Trophoblast cell (in vitro differentiated cells and primary cell): ENCODE measurements around the gene GPR42.

Experiments used
- DNase-seq, 2 donors: peaks; one replicate each; pipeline ENCODE4 v3.0.0-alpha.2; 2016
- H2AFZ ChIP-seq: 2 replicates; pipeline ENCODE4 v1.6.1; 2013; ENCODE audit warnings: low read length, moderate library complexity, mild to moderate bottlenecking; ENCODE audit not compliant: insufficient read depth, poor library complexity
- H2AK5ac ChIP-seq: 2 replicates; pipeline ENCODE4 v1.6.1; 2013; ENCODE audit warnings: mild to moderate bottlenecking, low read length
- H2BK120ac ChIP-seq: 2 replicates; pipeline ENCODE4 v1.6.1; 2013; ENCODE audit warnings: low read length, mild to moderate bottlenecking, moderate library complexity; ENCODE audit not compliant: insufficient read depth, poor library complexity
- H2BK12ac ChIP-seq: 2 replicates; pipeline ENCODE4 v1.6.1; 2013; ENCODE audit warnings: mild to moderate bottlenecking, low read length, moderate library complexity
- H2BK5ac ChIP-seq: 2 replicates; pipeline ENCODE4 v1.6.1; 2013; ENCODE audit warnings: low read length, low read depth, moderate library complexity, mild to moderate bottlenecking; ENCODE audit not compliant: poor library complexity
- H3K14ac ChIP-seq: 2 replicates; pipeline ENCODE4 v1.6.1; 2013; ENCODE audit warnings: mild to moderate bottlenecking, low read length
- H3K18ac ChIP-seq: 2 replicates; pipeline ENCODE4 v1.6.1; 2013; ENCODE audit warnings: mild to moderate bottlenecking, low read length
- H3K23ac ChIP-seq: 2 replicates; pipeline ENCODE4 v1.6.1; 2013; ENCODE audit warnings: low read length
- H3K27ac ChIP-seq: 2 replicates; pipeline ENCODE4 v1.5.1; 2013; ENCODE audit warnings: low read depth, mild to moderate bottlenecking, inconsistent platforms, low read length, moderate library complexity
- H3K27me3 ChIP-seq: 2 replicates; pipeline ENCODE4 v1.6.1; 2013; ENCODE audit warnings: inconsistent platforms, mild to moderate bottlenecking, low read length, moderate library complexity; ENCODE audit not compliant: insufficient read depth
- H3K36me3 ChIP-seq, 2 experiments: 1 replicate in 1 of 2; 2 replicates in 1 of 2; pipeline ENCODE4 v1.6.1; 2013; ENCODE audit warnings: low read length in 2 of 2, mild to moderate bottlenecking in 2 of 2, moderate library complexity in 1 of 2; ENCODE audit not compliant: insufficient read depth in 2 of 2, control insufficient read depth in 1 of 2
- H3K4ac ChIP-seq: 2 replicates; pipeline ENCODE4 v1.6.1; 2013; ENCODE audit warnings: low read depth, mild to moderate bottlenecking, low read length, moderate library complexity
- H3K4me1 ChIP-seq, 2 experiments: 1 replicate in 1 of 2; 2 replicates in 1 of 2; pipeline ENCODE4 v1.6.1; 2013; ENCODE audit warnings: low read length in 2 of 2, mild to moderate bottlenecking in 2 of 2, moderate library complexity in 1 of 2; ENCODE audit not compliant: insufficient read depth in 2 of 2, control insufficient read depth in 1 of 2
- H3K4me2 ChIP-seq: 2 replicates; pipeline ENCODE4 v1.6.1; 2013; ENCODE audit warnings: inconsistent platforms, mild to moderate bottlenecking, low read length, moderate library complexity
- H3K4me3 ChIP-seq: 2 replicates; pipeline ENCODE4 v1.5.1; 2013; ENCODE audit warnings: mild to moderate bottlenecking, low read depth, low read length, inconsistent platforms
- H3K79me1 ChIP-seq: one replicate; pipeline ENCODE4 v1.6.1; 2013; ENCODE audit warnings: low read length
- H3K79me2 ChIP-seq: 2 replicates; pipeline ENCODE4 v1.6.1; 2013; ENCODE audit warnings: low read length, mild to moderate bottlenecking; ENCODE audit not compliant: control insufficient read depth, insufficient read depth, poor library complexity
- H3K9ac ChIP-seq: 2 replicates; pipeline ENCODE4 v1.6.1; 2013; ENCODE audit warnings: mild to moderate bottlenecking, low read length
- H3K9me3 ChIP-seq: 2 replicates; pipeline ENCODE4 v1.6.1; 2013; ENCODE audit warnings: low read depth, mild to moderate bottlenecking, control low read depth, inconsistent platforms, low read length; ENCODE audit not compliant: insufficient read depth
- H4K12ac ChIP-seq: 2 replicates; pipeline ENCODE4 v1.6.1; 2013; ENCODE audit warnings: low read depth, mild to moderate bottlenecking, low read length, moderate library complexity
- H4K8ac ChIP-seq: 2 replicates; pipeline ENCODE4 v1.6.1; 2013; ENCODE audit warnings: low read depth, mild to moderate bottlenecking, low read length, moderate library complexity
- H4K91ac ChIP-seq: one replicate; pipeline ENCODE4 v1.6.1; 2013; ENCODE audit warnings: low read depth, mild to moderate bottlenecking, low read length, moderate library complexity
- WGBS: extraction: QIAGEN DNeasy Blood & Tissue Kit; methylation state at CpG from one replicate; pipeline ENCODE4 v1.1.7; 2013; ENCODE audit warnings: missing lambda C conversion rate; ENCODE audit not compliant: insufficient read length, insufficient coverage; ENCODE audit errors: extremely low coverage; 5-methylcytosine and 5-hydroxymethylcytosine counted together

Gene GPR42

DNA sequence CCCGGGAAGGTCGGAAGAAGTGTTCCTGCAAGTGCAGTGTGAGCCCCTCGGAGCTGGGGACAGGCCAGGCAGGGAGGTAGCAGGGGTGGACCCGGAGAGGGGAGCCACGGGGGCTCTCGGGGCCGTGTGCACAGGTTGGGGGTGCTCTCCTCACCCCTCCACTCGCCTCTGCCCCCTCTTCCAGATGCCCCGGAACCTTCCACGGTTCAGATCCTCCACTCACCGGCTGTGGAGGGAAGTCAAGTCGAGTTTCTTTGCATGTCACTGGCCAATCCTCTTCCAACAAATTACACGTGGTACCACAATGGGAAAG, 32.9 kb upstream of the GPR42 start:
- H3K79me1 ChIP-seq: no peaks in the 10 kb centered on the region
- H3K14ac ChIP-seq: no peak overlapping the region
- H2BK5ac ChIP-seq: no peak overlapping the region
- peaks cover 6% of the 10 kb centered on the region for H3K9me3 ChIP-seq
- H3K4me1 ChIP-seq: no peaks in the 10 kb centered on the region
- no peak overlapping the region for H3K4ac ChIP-seq
- H3K4me3 ChIP-seq: no peak overlapping the region
- H4K91ac ChIP-seq: no peak overlapping the region
- no peak overlapping the region for H3K27ac ChIP-seq
- H3K27me3 ChIP-seq: no peaks in the 10 kb centered on the region
- no peak overlapping the region for H2AFZ ChIP-seq
- no peaks in the 10 kb centered on the region for H3K36me3 ChIP-seq
- H2BK120ac ChIP-seq: no peak overlapping the region
- H3K23ac ChIP-seq: no peak overlapping the region
- H3K9ac ChIP-seq: no peak overlapping the region
- WGBS: no CpG with 5 or more reads among the region's 13 CpGs
- no peak overlapping the region for H2AK5ac ChIP-seq
- DNase-seq: no peak
- no peak overlapping the region for H2BK12ac ChIP-seq
- no peak overlapping the region for H3K18ac ChIP-seq
- no peak overlapping the region for H4K12ac ChIP-seq
- H3K79me2 ChIP-seq: no peaks in the 10 kb centered on the region
- no peak overlapping the region for H3K4me2 ChIP-seq
- H4K8ac ChIP-seq: no peak overlapping the region

GRCh38 chr19:35340431-35340830, 30.4 kb upstream of the GPR42 start:
- H3K27ac ChIP-seq: no peak overlapping the region
- H3K4me3 ChIP-seq: no peak overlapping the region
- H2BK12ac ChIP-seq: no peak overlapping the region
- no CpG with 5 or more reads among the region's 11 CpGs for WGBS
- no peaks in the 10 kb centered on the region for H3K36me3 ChIP-seq
- H3K14ac ChIP-seq: no peak overlapping the region
- no peak overlapping the region for H3K4ac ChIP-seq
- H4K91ac ChIP-seq: no peak overlapping the region
- H2AFZ ChIP-seq: no peak overlapping the region
- H3K79me2 ChIP-seq: no peaks in the 10 kb centered on the region
- H3K23ac ChIP-seq: no peak overlapping the region
- H3K4me2 ChIP-seq: no peak overlapping the region
- H3K79me1 ChIP-seq: no peaks in the 10 kb centered on the region
- H3K4me1 ChIP-seq: no peaks in the 10 kb centered on the region
- no peak overlapping the region for H3K18ac ChIP-seq
- no peak for DNase-seq
- no peak overlapping the region for H2BK120ac ChIP-seq
- H3K9me3 ChIP-seq: peaks cover 4% of the 10 kb centered on the region
- no peak overlapping the region for H2BK5ac ChIP-seq
- H4K12ac ChIP-seq: no peak overlapping the region
- no peak overlapping the region for H2AK5ac ChIP-seq
- H3K27me3 ChIP-seq: no peaks in the 10 kb centered on the region
- no peak overlapping the region for H4K8ac ChIP-seq
- H3K9ac ChIP-seq: no peak overlapping the region

- H3K79me2 ChIP-seq: no peaks in the 10 kb centered on the region
- no peaks in the 10 kb centered on the region for H3K4me1 ChIP-seq
- no peak overlapping the region for H2AFZ ChIP-seq
- H2BK120ac ChIP-seq: no peak overlapping the region
- no peak overlapping the region for H3K9ac ChIP-seq
- no peak overlapping the region for H3K4me2 ChIP-seq
- no peaks in the 10 kb centered on the region for H3K79me1 ChIP-seq
- H2BK5ac ChIP-seq: no peak overlapping the region
- H3K36me3 ChIP-seq: no peaks in the 10 kb centered on the region
- no peak overlapping the region for H3K4me3 ChIP-seq
- DNase-seq: no peak
- H4K12ac ChIP-seq: no peak overlapping the region
- H2BK12ac ChIP-seq: no peak overlapping the region
- H3K14ac ChIP-seq: no peak overlapping the region
- H3K18ac ChIP-seq: no peak overlapping the region
- H4K8ac ChIP-seq: no peak overlapping the region
- H3K4ac ChIP-seq: no peak overlapping the region
- peaks cover 4% of the 10 kb centered on the region for H3K9me3 ChIP-seq
- no peak overlapping the region for H3K27ac ChIP-seq
- no peak overlapping the region for H4K91ac ChIP-seq
- no peak overlapping the region for H2AK5ac ChIP-seq
- no peaks in the 10 kb centered on the region for H3K27me3 ChIP-seq
- no CpG with 5 or more reads among the region's 16 CpGs for WGBS
- H3K23ac ChIP-seq: no peak overlapping the region
Measured at GRCh38 chr19:35341006-35341405, 29.9 kb upstream of the GPR42 start.

DNA sequence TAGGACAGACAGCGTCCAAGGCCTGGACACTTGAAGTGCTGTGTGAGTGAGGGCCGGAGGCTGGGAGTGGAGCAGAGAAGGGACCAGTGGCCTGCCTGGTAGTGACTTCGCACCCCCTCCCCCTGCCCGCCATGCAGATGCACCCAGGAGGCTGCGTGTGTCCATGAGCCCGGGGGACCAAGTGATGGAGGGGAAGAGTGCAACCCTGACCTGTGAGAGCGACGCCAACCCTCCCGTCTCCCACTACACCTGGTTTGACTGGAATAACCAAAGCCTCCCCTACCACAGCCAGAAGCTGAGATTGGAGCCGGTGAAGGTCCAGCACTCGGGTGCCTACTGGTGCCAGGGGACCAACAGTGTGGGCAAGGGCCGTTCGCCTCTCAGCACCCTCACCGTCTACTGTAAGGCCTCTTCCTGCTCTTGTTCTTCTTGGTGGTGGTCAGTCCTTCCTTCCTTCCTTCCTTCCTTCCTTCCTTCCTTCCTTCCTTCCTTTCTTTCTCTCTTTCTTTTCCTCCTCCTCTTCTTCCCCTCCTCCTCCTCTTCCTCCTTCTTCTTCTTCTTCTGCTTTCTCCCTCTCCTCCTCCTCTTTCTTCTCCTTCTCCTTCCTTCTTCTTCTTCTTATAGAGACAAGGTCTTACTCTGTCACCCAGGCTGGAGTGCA, 29.2 kb upstream of the GPR42 start:
- Histone ChIP-seq H3K23ac (no peak overlapping the region), H3K14ac (no peak overlapping the region), H3K4me1 (no peaks in the 10 kb centered on the region), H3K4ac (no peak overlapping the region), H3K27me3 (no peaks in the 10 kb centered on the region), H2BK12ac (no peak overlapping the region), H3K79me2 (no peaks in the 10 kb centered on the region), H3K36me3 (no peaks in the 10 kb centered on the region), H2BK5ac (no peak overlapping the region), H4K12ac (no peak overlapping the region), H4K91ac (no peak overlapping the region), H3K4me2 (no peak overlapping the region), H3K18ac (no peak overlapping the region), H3K9me3 (peaks cover 2% of the 10 kb centered on the region), H3K9ac (no peak overlapping the region), H3K4me3 (no peak overlapping the region), H3K79me1 (no peaks in the 10 kb centered on the region), H2AK5ac (no peak overlapping the region), H2AFZ (no peak overlapping the region), H4K8ac (no peak overlapping the region), H3K27ac (no peak overlapping the region), H2BK120ac (no peak overlapping the region)
- WGBS: no CpG with 5 or more reads among the region's 14 CpGs
- no peak for DNase-seq
